ENCODE data around the gene SYP. TPM values are rescaled to one million over a fixed set of nuclear protein-coding genes. Genes with fewer than 3 reads are reported as not detected.

The SYP gene
- total and polyA plus RNA-seq, 10 of the 15 experiments (the other 5 are each of a cell fraction or from before 2014, with no cell fraction given), result 0.34 to 1.7 (median 0.74) TPM

- TF ChIP-seq PAX8 (IDR thresholded peaks at IDR 0.05) (no peak), CHD2 (IDR thresholded peaks at IDR 0.05; ENCODE audit: borderline replicate concordance, low read depth, low read length) (no peak), POU2F2 (IDR thresholded peaks at IDR 0.05; ENCODE audit: borderline replicate concordance, low read depth, low read length) (no peak), TCF3 (IDR thresholded peaks at IDR 0.05; ENCODE audit: borderline replicate concordance, insufficient read depth, low read depth, low read length) (no peak), SKIL (IDR thresholded peaks at IDR 0.05; ENCODE audit: low read depth, poor library complexity, severe bottlenecking) (no peak), NFIC (IDR thresholded peaks at IDR 0.05; ENCODE audit: low read depth, low read length) (no peak), EZH2 (IDR thresholded peaks at IDR 0.05; ENCODE audit: borderline replicate concordance, control insufficient read depth, low read depth, low read length) (no peak), TAF1 (IDR thresholded peaks at IDR 0.05; ENCODE audit: borderline replicate concordance, low read depth, low read length) (no peak), HDGF (IDR thresholded peaks at IDR 0.05) (no peak), BMI1 (IDR thresholded peaks at IDR 0.05; ENCODE audit: borderline replicate concordance) (no peak), NR2F1 (conservative IDR thresholded peaks at IDR 0.05) (no peak), PRDM15 (CRISPR knock-in tag; IDR thresholded peaks at IDR 0.05) (no peak), TCF7 (IDR thresholded peaks at IDR 0.05; ENCODE audit: borderline replicate concordance) (no peak), SMARCA5 (IDR thresholded peaks at IDR 0.05) (no peak), ZNF24 (IDR thresholded peaks at IDR 0.05) (no peak), DPF2 (IDR thresholded peaks at IDR 0.05) (peak; percentile 75), CUX1 (IDR thresholded peaks at IDR 0.05; ENCODE audit: insufficient replicate concordance, low read depth, low read length) (no peak), ZNF622 (IDR thresholded peaks at IDR 0.05) (no peak), CBFB (IDR thresholded peaks at IDR 0.05; ENCODE audit: low read depth) (no peak), CBX5 (IDR thresholded peaks at IDR 0.05; ENCODE audit: low read depth) (no peak), NR2C1 (IDR thresholded peaks at IDR 0.05) (no peak)
Measured at GRCh38 chrX:49166914-49167739, 32.9 kb downstream of the SYP start (continued).

Data from GM12878 (cell line).